CD4-positive, alpha-beta T cell (primary cell): Measurements from ENCODE around the gene ATMIN. TPM values are rescaled to one million over a fixed set of nuclear protein-coding genes. Genes with fewer than 3 reads are reported as not detected.

Experiments used
- ATAC-seq: fragments of 200-7000 bp; cut with Tn5 transposase; one replicate; pipeline ENCODE4 v1.10.0; 2022; ENCODE audit warnings: mild to moderate bottlenecking; ENCODE audit not compliant: poor library complexity
- CTCF ChIA-PET: fragments of 350-600 bp; sonication (Branson Sonifier 250); formaldehyde crosslinking; loops from one replicate; lab custom pipeline; 2021; ENCODE audit warnings: antibody characterized with exemption, inconsistent platforms; lab: Charles Lee
- POLR2A ChIA-PET: fragments of 350-600 bp; sonication (Branson Sonifier 250); formaldehyde crosslinking; loops from one replicate; lab custom pipeline; 2021; ENCODE audit warnings: antibody characterized with exemption, inconsistent platforms; lab: Charles Lee
- DNase-seq, 14 experiments: peaks; one replicate each; pipeline ENCODE4 v3.0.0-alpha.2; 2013 to 2020; ENCODE audit warnings: mixed read lengths in 2 of 14
- H3K27ac ChIP-seq, 2 donors: one replicate each; pipeline versions ENCODE4 v1.5.1 to v1.7.0; 2013; ENCODE audit warnings: low read length in 2 of 2, low read depth in 1 of 2, mild to moderate bottlenecking in 1 of 2
- H3K27me3 ChIP-seq, 2 experiments: 1 replicate in 1 of 2; 2 replicates in 1 of 2; pipeline versions ENCODE4 v1.6.1 to v1.7.0; 2013; ENCODE audit warnings: low read length in 2 of 2, control low read depth in 1 of 2, mild to moderate bottlenecking in 1 of 2, moderate library complexity in 1 of 2; ENCODE audit not compliant: insufficient read depth in 2 of 2, control insufficient read depth in 1 of 2
- H3K36me3 ChIP-seq: one replicate; pipeline ENCODE4 v1.6.1; 2013; ENCODE audit warnings: low read length, control low read depth; ENCODE audit not compliant: insufficient read depth
- H3K4me1 ChIP-seq: one replicate; pipeline ENCODE4 v1.6.1; 2013; ENCODE audit warnings: low read length, control low read depth; ENCODE audit not compliant: insufficient read depth
- H3K4me3 ChIP-seq: one replicate; pipeline ENCODE4 v1.5.1; 2013; ENCODE audit warnings: mild to moderate bottlenecking, low read length, moderate library complexity
- H3K9me3 ChIP-seq, 2 experiments: 1 replicate in 1 of 2; 2 replicates in 1 of 2; pipeline versions ENCODE4 v1.6.1 to v1.7.0; 2013; ENCODE audit warnings: low read length in 2 of 2, mild to moderate bottlenecking in 2 of 2, control low read depth in 1 of 2, moderate library complexity in 1 of 2; ENCODE audit not compliant: control insufficient read depth in 1 of 2, insufficient read depth in 1 of 2
- H3K27ac Mint-ChIP-seq: one replicate; pipeline ENCODE4 v1.8.0; 2020; ENCODE audit warnings: mixed read lengths
- H3K27me3 Mint-ChIP-seq: one replicate; pipeline ENCODE4 v1.8.0; 2021; ENCODE audit warnings: mixed read lengths
- H3K36me3 Mint-ChIP-seq: one replicate; pipeline ENCODE4 v1.8.0; 2021; ENCODE audit warnings: low read depth, mixed read lengths
- H3K4me1 Mint-ChIP-seq: one replicate; pipeline ENCODE4 v1.8.0; 2021; ENCODE audit warnings: low read depth, mixed read lengths
- H3K4me3 Mint-ChIP-seq: one replicate; pipeline ENCODE4 v1.8.0; 2020; ENCODE audit warnings: mild to moderate bottlenecking, mixed read lengths
- H3K9me3 Mint-ChIP-seq: one replicate; pipeline ENCODE4 v1.8.0; 2020; ENCODE audit warnings: mixed read lengths
- CTCF ChIP-seq: fragments of 200-600 bp; IDR thresholded peaks from one replicate; pipeline ENCODE4 v1.8.0; 2022; ENCODE audit warnings: antibody characterized with exemption, mild to moderate bottlenecking
- intact Hi-C, 2 experiments: fragments of 100-400 bp; cut with DNase I in 1 of 2; cut with micrococcal nuclease in 1 of 2; formaldehyde crosslinking; loops; one replicate each; pipeline versions ENCODE4 v1.15.1 to v1.9.0; 2023 to 2025; cut with DNase I, micrococcal nuclease
- total RNA-seq, 174 experiments: library from RNA in 2 of 174; stranded (reverse) in 2 of 174; gene quantifications; one replicate each; pipeline ENCODE4 v1.2.3 and lab custom pipeline; 2021 to 2026

Gene ATMIN
- total RNA-seq, 2 experiments from 2014 or later, result 29.9 to 31.7 TPM

GRCh38 chr16:81042821-81043220 is 7.2 kb downstream of the ATMIN start:
- H3K36me3 Mint-ChIP-seq, result peaks cover 68% of the 10 kb centered on the region
- ChIA-PET CTCF (no interaction called here), POLR2A (no interaction called here)

GRCh38 chr16:81053761-81054160 is 18.1 kb downstream of the ATMIN start:
- Histone ChIP-seq H3K4me3 (no peak overlapping the region), H3K27me3 (no peaks in the 10 kb centered on the region), H3K27ac (no peak overlapping the region), H3K9me3 (peaks cover 12 to 14% of the 10 kb centered on the region in 2 experiments), H3K4me1 (no peaks in the 10 kb centered on the region), H3K36me3 (no peaks in the 10 kb centered on the region)
- Mint-ChIP-seq H3K27ac (no peak overlapping the region), H3K9me3 (peaks cover 6% of the 10 kb centered on the region), H3K36me3 (peaks cover under 1% of the 10 kb centered on the region), H3K4me1 (no peaks in the 10 kb centered on the region), H3K27me3 (no peaks in the 10 kb centered on the region), H3K4me3 (no peak overlapping the region)
- no peak for ATAC-seq
- intact Hi-C loops, result no loop called here
- CTCF ChIA-PET, result no interaction called here
- DNase-seq, result no peak
- no peak for TF ChIP-seq CTCF
- POLR2A ChIA-PET, result no interaction called here

More at GRCh38 chr16:81042821-81043220, 7.2 kb downstream of the ATMIN start:
- intact Hi-C loops, result no loop called here
- Histone ChIP-seq H3K4me3 (no peak overlapping the region), H3K4me1 (peaks cover 11% of the 10 kb centered on the region), H3K36me3 (peaks cover 50% of the 10 kb centered on the region), H3K9me3 (no peaks in the 10 kb centered on the region), H3K27ac (no peak overlapping the region), H3K27me3 (no peaks in the 10 kb centered on the region)
- H3K27ac Mint-ChIP-seq, result no peak overlapping the region
- ATAC-seq, result no peak
- H3K27me3 Mint-ChIP-seq, result no peaks in the 10 kb centered on the region
- no peak overlapping the region for H3K4me3 Mint-ChIP-seq
- no peaks in the 10 kb centered on the region for H3K9me3 Mint-ChIP-seq
- peaks cover 23% of the 10 kb centered on the region for H3K4me1 Mint-ChIP-seq
- no peak for DNase-seq
- no peak for TF ChIP-seq CTCF

- no peaks in the 10 kb centered on the region for H3K4me1 Mint-ChIP-seq
- Histone ChIP-seq H3K27me3 (no peaks in the 10 kb centered on the region), H3K4me1 (no peaks in the 10 kb centered on the region), H3K27ac (no peak overlapping the region), H3K9me3 (no peaks in the 10 kb centered on the region), H3K4me3 (no peak overlapping the region), H3K36me3 (no peaks in the 10 kb centered on the region)
- no peak for DNase-seq
- no peak overlapping the region for H3K27ac Mint-ChIP-seq
- no peak overlapping the region for H3K4me3 Mint-ChIP-seq
- ChIA-PET CTCF (no interaction called here), POLR2A (no interaction called here)
- no peak for TF ChIP-seq CTCF
- no peak for ATAC-seq
- no peaks in the 10 kb centered on the region for H3K36me3 Mint-ChIP-seq
- no peaks in the 10 kb centered on the region for H3K27me3 Mint-ChIP-seq
- intact Hi-C loops, result no loop called here
- no peaks in the 10 kb centered on the region for H3K9me3 Mint-ChIP-seq
Observed at GRCh38 chr16:81060576-81061306, 25.1 kb downstream of the ATMIN start.
